Measurements from ENCODE around the gene ARHGAP11B.
"Not testable (repeated sequence)": the region's sequence is repeated elsewhere in the genome, so short reads cannot be mapped to it uniquely, and the experiment has no call there.

Gene ARHGAP11B

DNA sequence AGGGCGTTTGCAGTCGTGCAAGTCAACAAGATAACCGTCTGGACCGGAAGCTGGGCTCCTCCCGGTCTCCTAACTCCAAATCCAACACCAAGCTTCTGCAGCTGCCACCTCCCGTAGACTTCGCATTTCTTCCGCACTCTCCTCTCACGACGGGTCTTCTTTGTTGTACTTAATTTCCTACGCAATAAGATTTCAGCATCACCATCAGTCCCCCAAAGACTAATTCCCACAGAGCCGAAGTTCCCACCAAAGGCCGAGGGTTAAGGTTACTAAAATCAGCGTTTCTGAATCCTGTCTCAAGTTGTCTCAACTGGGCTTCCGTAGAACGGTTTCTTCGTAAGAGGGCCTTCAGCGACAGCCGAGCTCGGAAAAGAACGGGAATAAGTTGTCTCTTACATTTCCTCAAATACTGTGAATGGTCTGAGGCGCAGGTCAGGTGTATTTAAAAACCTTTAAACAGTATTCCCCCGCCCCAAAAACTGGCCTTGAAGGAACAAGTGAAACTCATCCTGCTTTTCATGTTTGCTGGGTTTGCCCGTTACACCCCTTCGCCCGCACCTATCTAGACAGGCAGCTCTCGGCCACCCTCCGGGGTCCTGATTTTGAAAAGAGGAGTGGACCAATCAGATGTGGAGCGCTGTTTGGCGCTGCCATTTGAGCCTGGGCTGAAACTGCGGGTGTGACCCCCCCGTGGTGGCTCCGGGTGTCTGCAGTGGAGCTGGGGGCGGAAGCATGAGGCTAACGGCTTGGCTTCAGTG lies at the start of gene ARHGAP11B:
ARHGAP11B (plus strand) TSS at position 693 of the 758 bp plus-strand sequence.
- peak within 1 kb of the TSS; percentile 56 to 71 for H3K4me3 ChIP-seq (replicated peaks in 1 of 2; ENCODE audit: low read depth in 2 of 2, low read length in 2 of 2)
- DNase-seq (ENCODE audit: low read depth in 2 of 2), result peak; percentile 98 to 100

DNA sequence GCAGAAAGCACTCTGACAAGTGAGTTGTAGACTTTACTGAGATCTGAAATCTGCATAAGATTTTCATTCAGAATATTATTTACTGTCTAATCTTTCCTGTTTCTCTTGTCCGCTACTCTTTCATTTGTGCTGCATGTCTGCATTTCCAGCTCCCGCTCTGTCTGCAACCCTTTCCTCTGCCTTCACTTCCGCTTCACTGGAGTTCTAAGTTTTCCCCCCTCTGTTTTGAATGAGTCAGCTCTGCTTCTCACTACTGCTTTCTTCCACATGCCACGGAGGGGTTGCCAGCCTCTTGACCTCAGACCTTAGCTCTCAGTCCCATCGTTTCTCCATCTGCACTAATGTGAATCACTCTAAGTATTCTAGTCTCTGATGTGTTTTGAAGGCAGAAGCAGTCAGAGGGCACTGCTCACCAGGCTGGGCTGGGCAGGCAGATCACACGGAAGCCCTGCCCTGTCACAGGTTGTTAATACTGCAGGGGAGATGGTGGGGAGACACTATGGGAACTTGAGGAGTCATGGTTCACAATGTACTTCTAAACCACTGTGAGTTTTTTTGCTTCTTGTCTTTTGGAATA lies 46.4 kb upstream of the ARHGAP11B start:
- DNase-seq (ENCODE audit: low read depth in 2 of 2); H3K4me3 ChIP-seq (replicated peaks in 1 of 2; ENCODE audit: low read depth in 2 of 2, low read length in 2 of 2): not testable (repeated sequence)

GRCh38 chr15:30580716-30581115 lies 45.2 kb upstream of the ARHGAP11B start:
- not testable (repeated sequence) for H3K4me3 ChIP-seq (replicated peaks in 1 of 2; ENCODE audit: low read depth in 2 of 2, low read length in 2 of 2); DNase-seq (ENCODE audit: low read depth in 2 of 2)

GRCh38 chr15:30598953-30599352 lies 27.0 kb upstream of the ARHGAP11B start:
- TF ChIP-seq CTCF (IDR thresholded peaks at IDR 0.05; ENCODE audit: low read depth, low read length), result peak; percentile 3
- not testable (repeated sequence) for DNase-seq (ENCODE audit: low read depth in 2 of 2); H3K4me3 ChIP-seq (replicated peaks in 1 of 2; ENCODE audit: low read depth in 2 of 2, low read length in 2 of 2)

DNA sequence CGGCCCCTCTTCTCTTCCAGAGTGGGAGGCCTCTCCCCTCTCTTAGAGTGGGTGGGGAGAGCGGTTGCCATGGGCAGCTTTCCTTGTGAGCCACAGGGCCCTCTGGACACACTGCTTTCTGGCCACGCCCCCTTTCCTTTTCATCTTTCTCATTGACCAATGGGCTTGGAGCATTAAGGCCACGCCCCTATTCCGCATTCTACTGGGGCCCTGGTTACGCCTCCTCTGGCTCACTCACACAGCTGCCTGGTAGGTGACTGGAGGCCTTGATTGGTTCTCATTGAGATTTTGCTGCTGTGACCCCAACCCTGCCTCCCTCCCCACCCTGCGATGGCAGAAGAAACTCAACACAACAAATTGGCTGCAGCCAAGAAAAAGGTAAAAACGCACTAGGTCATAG lies 22.1 kb upstream of the ARHGAP11B start, which contains the start of gene GOLGA8H:
GOLGA8H (plus strand) TSS at position 233 of the 400 bp plus-strand sequence; CDS start at position 331, 98 bp downstream.
- not testable (repeated sequence) for H3K4me3 ChIP-seq (replicated peaks in 1 of 2; ENCODE audit: low read depth in 2 of 2, low read length in 2 of 2); DNase-seq (ENCODE audit: low read depth in 2 of 2)

DNA sequence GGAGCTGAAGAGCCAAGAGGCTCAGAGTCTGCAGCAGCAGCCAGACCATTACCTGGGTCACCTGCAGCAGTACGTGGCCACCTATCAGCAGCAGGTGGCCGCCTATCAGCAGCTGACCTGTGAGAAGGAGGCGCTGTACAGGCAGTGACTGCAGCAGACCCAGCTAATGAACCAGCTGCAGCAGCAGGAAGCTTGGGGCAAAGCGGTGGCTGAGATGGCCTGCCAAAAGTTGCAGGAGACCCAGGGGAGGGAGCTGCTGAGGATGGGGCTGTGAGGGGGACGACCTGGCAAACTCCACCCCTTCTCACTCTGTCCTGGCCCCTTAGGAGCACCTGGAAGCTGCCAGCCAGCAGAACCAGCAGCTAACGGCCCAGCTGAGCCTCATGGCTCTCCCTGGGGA lies 13.7 kb upstream of the ARHGAP11B start:
- DNase-seq (ENCODE audit: low read depth in 2 of 2); H3K4me3 ChIP-seq (replicated peaks in 1 of 2; ENCODE audit: low read depth in 2 of 2, low read length in 2 of 2): not testable (repeated sequence)

DNA sequence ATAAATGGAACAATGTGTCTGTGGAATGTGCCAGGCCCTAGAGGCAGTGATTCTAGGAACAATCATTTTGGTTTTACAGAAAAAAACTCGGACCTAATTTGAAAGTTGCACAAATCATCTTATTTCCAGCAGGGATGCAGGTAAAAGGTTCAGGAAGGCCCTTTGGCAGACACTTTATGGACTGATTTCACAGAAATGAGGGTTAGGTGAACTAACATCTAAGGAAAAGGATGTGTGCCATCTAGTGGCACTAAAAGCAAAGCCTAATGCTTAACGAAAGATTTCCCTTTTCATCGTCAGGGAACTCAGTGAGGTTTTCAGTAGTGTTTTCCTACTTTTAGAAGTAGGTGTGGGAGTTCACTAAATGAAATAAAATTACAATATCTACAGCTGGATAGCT lies 4.6 kb upstream of the ARHGAP11B start:
- peak; percentile 41 to 47 for DNase-seq (ENCODE audit: low read depth in 2 of 2)
- H3K4me3 ChIP-seq (replicated peaks in 1 of 2; ENCODE audit: low read depth in 2 of 2, low read length in 2 of 2), result not testable (repeated sequence)

DNA sequence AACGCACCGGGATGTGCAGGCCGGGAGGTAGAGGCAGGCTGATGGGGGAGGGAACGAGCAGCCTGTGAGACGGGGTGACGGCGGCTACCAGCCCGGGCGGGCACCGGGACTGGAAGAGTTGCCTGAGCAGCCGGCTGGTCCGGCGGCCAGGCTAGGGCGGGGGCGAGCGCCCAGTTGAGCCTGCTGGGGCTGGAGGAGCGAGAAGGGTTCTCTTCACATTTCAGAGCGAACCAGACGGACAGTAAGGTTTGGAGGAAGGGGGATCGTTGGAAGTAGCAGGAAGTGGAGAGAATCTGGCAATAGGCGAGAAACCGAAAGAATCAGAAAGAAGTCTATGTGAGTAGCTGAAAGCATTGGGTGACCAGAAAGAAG lies 252 bp downstream of the ARHGAP11B start:
- peak; percentile 17 to 34 for DNase-seq (ENCODE audit: low read depth in 2 of 2)
- H3K4me3 ChIP-seq (replicated peaks in 1 of 2; ENCODE audit: low read depth in 2 of 2, low read length in 2 of 2), result peak overlapping the region; percentile 56 to 71

GRCh38 chr15:30626632-30627031 lies 704 bp downstream of the ARHGAP11B start:
- peak in 1 of 2 donors; percentile 10 for DNase-seq (ENCODE audit: low read depth in 2 of 2)
- peak overlapping the region; percentile 56 to 71 for H3K4me3 ChIP-seq (replicated peaks in 1 of 2; ENCODE audit: low read depth in 2 of 2, low read length in 2 of 2)

DNA sequence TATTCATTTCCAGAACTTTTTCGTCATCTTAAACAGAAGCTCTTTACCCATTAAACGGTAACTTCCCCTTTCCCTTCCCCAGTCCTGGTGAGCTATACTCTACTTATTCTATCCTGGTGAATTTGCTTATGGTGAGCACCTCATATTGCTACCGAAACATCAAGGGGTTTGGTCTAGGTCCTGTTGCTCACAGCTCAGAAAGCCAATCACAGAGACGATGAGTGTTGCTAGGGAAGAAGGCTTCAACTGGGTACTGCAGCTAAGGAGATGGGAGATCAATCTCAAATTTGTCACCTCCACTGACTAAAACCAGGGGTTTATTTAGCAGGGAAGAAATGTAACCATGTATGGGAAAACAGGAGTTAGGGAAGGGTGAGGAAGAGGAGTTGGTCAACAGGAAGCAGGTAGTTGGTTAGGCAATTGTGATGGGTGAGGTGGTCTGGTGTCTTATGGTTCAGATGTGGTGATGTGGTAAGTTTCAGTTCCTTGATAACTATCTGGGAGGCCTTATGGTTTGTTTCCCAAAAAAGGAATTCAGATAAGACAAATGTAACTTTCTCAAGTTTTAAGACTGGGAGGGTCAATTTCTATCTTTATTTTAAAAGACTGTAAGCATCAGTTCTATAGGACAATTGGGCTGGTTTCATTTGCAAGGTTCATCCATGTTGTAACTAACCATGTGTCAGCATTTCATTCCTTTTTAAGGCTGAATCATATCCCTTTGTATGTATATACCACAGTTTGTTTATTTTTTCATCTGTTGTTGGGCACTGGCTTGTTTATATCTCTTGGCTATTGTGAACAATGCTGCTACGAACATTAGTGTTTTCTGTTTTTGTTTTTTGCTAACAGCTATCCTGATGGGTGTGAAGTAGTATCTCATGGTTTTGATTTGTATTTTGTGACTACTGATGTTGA lies 24.3 kb downstream of the ARHGAP11B start:
- no peak overlapping the region for H3K4me3 ChIP-seq (replicated peaks in 1 of 2; ENCODE audit: low read depth in 2 of 2, low read length in 2 of 2)
- no peak for TF ChIP-seq CTCF (IDR thresholded peaks at IDR 0.05; ENCODE audit: low read depth, low read length)
- DNase-seq (ENCODE audit: low read depth in 2 of 2), result peak; percentile 7 to 70

- TF ChIP-seq CTCF (IDR thresholded peaks at IDR 0.05; ENCODE audit: low read depth, low read length), result peak; percentile 40
- H3K4me3 ChIP-seq (replicated peaks in 1 of 2; ENCODE audit: low read depth in 2 of 2, low read length in 2 of 2), result not testable (repeated sequence)
- peak; percentile 52 to 55 for DNase-seq (ENCODE audit: low read depth in 2 of 2)
Observed at GRCh38 chr15:30661154-30661553, 35.2 kb downstream of the ARHGAP11B start.

GRCh38 chr15:30669621-30670020 lies 43.7 kb downstream of the ARHGAP11B start:
- not testable (repeated sequence) for H3K4me3 ChIP-seq (replicated peaks in 1 of 2; ENCODE audit: low read depth in 2 of 2, low read length in 2 of 2); DNase-seq (ENCODE audit: low read depth in 2 of 2)

Data from cardiac fibroblast (primary cell).